Skeletal muscle satellite cell (primary cell): Measurements from ENCODE around the gene ZBTB4.

Experiments used
- H3K27me3 ChIP-seq: 2 replicates; pipeline ENCODE4 v1.7.0; 2013; ENCODE audit warnings: low read length; ENCODE audit not compliant: control insufficient read depth, insufficient read depth
- H3K36me3 ChIP-seq: 2 replicates; pipeline ENCODE4 v1.7.0; 2013; ENCODE audit warnings: mild to moderate bottlenecking, control low read depth, low read length; ENCODE audit not compliant: insufficient read depth
- H3K4me1 ChIP-seq: 2 replicates; pipeline ENCODE4 v1.7.0; 2013; ENCODE audit warnings: low read length; ENCODE audit not compliant: control insufficient read depth, insufficient read depth
- H3K4me2 ChIP-seq: 2 replicates; pipeline ENCODE4 v1.7.0; 2013; ENCODE audit warnings: mild to moderate bottlenecking, low read length
- H3K4me3 ChIP-seq: 2 replicates; pipeline ENCODE4 v1.7.0; 2013; ENCODE audit warnings: low read length
- H3K9ac ChIP-seq: 2 replicates; pipeline ENCODE4 v1.7.0; 2013; ENCODE audit warnings: mild to moderate bottlenecking, low read depth, low read length, moderate library complexity
- H3K9me3 ChIP-seq: replicated peaks from 2 replicates; pipeline ENCODE4 v1.7.0; 2013; ENCODE audit warnings: mild to moderate bottlenecking, control low read depth, low read length

ZBTB4 gene

DNA sequence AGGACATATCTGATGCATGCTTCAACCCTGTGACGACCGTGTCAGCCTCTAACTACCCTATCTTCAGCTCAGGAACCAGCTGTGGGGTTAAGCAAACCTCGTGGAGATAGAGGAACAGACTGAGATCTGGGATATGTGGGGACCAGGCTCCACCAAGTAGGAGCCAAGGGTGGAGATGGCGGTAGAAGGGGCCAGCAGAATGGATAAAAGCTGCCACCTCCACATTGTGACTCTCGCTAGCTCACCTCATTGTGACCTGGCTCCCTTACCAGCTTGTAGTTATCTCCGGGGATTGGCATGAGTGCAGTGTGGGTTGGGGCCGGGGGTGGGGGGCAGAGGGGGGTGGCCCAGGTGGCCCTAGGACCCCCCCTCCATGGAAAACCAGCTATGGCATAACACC lies 54.1 kb downstream of the ZBTB4 start, which contains the start of gene SPEM2:
Gene SPEM2 (plus strand): TSS at position 301 of the 400 bp plus-strand sequence. CDS start 73 bp downstream, at position 374.
- H3K4me1 ChIP-seq = no peaks in the 10 kb centered on the region
- H3K9ac ChIP-seq = no peak within 1 kb of the TSS
- no peaks in the 10 kb centered on the region for H3K9me3 ChIP-seq
- H3K27me3 ChIP-seq = peaks cover 6% of the 10 kb centered on the region
- no peak within 1 kb of the TSS for H3K4me2 ChIP-seq
- H3K36me3 ChIP-seq = no peaks in the 10 kb centered on the region
- no peak within 1 kb of the TSS for H3K4me3 ChIP-seq

- Histone ChIP-seq H3K9ac (no peak overlapping the region), H3K36me3 (no peaks in the 10 kb centered on the region), H3K4me2 (no peak overlapping the region), H3K4me1 (no peaks in the 10 kb centered on the region), H3K4me3 (no peak overlapping the region), H3K9me3 (no peaks in the 10 kb centered on the region), H3K27me3 (peaks cover 6% of the 10 kb centered on the region)
These were observed 55.8 kb downstream of the ZBTB4 start for GRCh38 chr17:7423679-7424078.

DNA sequence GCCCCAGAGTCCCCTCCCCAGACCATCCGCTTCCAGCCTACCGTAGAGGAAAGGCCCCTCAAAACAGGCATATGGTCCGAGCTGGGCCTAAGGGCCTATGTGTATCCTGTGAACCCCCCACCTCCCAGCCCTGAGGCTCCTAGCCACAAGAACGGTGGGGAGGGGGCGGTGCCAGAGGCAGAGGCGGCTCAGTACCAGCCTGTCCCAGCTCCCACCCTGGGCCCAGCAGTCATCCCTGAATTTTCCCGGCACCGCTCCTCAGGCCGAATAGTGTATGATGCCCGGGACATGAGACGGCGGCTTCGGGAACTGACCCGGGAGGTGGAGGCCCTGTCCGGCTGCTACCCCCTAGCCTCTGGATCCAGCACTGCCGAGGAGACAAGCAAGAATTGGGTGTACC lies 58.2 kb downstream of the ZBTB4 start:
- no peaks in the 10 kb centered on the region for H3K4me1 ChIP-seq

DNA sequence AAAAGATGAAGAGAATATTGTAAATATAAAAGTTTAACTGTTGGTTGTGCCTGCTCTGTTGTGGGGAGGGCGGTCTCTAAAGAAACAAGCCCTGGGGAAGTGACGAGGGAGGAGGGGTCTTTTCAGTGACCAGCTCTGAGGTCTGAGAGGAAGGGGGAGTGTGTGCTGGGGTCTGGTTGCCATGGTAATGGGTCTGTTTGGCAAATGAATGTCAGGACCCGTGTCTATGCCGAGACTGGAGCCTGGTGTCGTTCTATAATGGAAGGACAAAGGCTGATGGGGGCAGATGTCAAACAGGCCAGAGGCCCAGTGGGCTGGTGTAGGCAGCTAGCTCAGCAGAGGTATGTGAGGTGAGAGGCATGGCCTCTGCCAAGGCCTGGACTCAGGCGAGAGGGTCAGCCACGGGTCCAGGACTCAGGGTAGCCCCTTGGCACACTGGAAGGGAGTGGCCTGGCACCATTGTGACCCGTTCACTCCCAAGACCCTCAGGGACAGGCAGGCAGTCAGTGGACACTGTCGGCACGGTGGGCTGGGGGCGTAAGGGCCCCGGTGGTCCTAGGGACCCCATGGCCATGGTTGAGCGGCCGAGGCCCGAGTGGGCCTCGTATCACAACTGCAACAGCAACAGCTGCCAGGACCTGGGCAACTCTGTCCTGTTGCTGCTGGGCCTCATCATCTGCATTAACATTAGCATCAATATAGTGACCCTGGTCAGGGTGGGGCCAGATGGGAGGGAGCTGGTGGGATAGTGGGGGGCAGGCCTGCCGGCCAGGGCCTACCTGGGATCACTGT lies 59.4 kb downstream of the ZBTB4 start, which contains the start of gene SPEM1:
Gene SPEM1 (plus strand): TSS at position 506 of the 792 bp plus-strand sequence. CDS start 61 bp downstream, at position 567.
- H3K4me2 ChIP-seq = no peak within 1 kb of the TSS
- no peaks in the 10 kb centered on the region for H3K4me1 ChIP-seq
- no peaks in the 10 kb centered on the region for H3K9me3 ChIP-seq
- peaks cover 5% of the 10 kb centered on the region for H3K36me3 ChIP-seq
- H3K27me3 ChIP-seq = peaks cover 3% of the 10 kb centered on the region
- no peak within 1 kb of the TSS for H3K9ac ChIP-seq
- no peak within 1 kb of the TSS for H3K4me3 ChIP-seq

More for the DNA sequence above, 58.2 kb downstream of the ZBTB4 start:
- H3K9ac ChIP-seq = no peak overlapping the region
- no peaks in the 10 kb centered on the region for H3K9me3 ChIP-seq
- H3K27me3 ChIP-seq = peaks cover 6% of the 10 kb centered on the region
- no peaks in the 10 kb centered on the region for H3K36me3 ChIP-seq
- no peak overlapping the region for H3K4me2 ChIP-seq
- H3K4me3 ChIP-seq = no peak overlapping the region

GRCh38 chr17:7418472-7419152 lies 60.8 kb downstream of the ZBTB4 start:
- no peaks in the 10 kb centered on the region for H3K27me3 ChIP-seq
- H3K4me1 ChIP-seq = peaks cover 2% of the 10 kb centered on the region
- no peak overlapping the region for H3K4me2 ChIP-seq
- no peak overlapping the region for H3K9ac ChIP-seq
- H3K9me3 ChIP-seq = no peaks in the 10 kb centered on the region
- no peak overlapping the region for H3K4me3 ChIP-seq
- peaks cover 5% of the 10 kb centered on the region for H3K36me3 ChIP-seq

- Histone ChIP-seq H3K4me2 (no peak overlapping the region), H3K9me3 (no peaks in the 10 kb centered on the region), H3K27me3 (no peaks in the 10 kb centered on the region), H3K4me3 (no peak overlapping the region), H3K4me1 (peaks cover 11% of the 10 kb centered on the region), H3K9ac (no peak overlapping the region), H3K36me3 (peaks cover 5% of the 10 kb centered on the region)
These were observed 62.3 kb downstream of the ZBTB4 start for GRCh38 chr17:7417056-7417655.

DNA sequence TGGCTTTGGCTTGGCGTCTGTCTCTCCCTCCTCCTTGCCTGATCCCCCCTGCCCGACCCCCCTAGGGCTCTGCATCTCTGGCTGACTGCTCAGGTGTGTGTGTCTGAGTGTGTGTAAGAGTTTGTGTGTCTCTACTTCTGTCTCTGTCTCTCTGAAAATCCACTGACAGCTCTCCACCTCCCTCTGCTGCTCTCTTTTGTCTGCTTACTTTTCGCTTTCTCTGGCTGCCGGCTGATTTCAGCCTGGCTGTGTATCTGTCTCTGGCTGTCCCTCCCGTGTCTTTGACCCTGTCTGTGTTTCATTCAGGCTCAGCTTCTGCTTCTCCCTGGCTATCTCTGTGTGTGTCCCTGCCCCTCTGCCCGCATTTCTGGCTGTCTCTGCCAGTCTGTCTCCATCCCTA lies 63.1 kb downstream of the ZBTB4 start:
- Histone ChIP-seq H3K9ac (no peak overlapping the region), H3K4me2 (no peak overlapping the region), H3K27me3 (no peaks in the 10 kb centered on the region)

DNA sequence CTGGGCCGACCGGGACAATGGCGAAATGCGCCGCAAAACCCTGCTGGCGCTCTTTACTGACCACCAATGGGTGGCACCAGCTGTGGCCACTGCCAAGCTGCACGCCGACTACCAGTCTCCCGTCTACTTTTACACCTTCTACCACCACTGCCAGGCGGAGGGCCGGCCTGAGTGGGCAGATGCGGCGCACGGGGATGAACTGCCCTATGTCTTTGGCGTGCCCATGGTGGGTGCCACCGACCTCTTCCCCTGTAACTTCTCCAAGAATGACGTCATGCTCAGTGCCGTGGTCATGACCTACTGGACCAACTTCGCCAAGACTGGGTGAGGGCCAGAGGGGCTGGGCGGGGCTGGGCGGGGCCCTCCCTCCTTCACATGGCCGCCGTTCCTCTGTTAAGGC lies 63.6 kb downstream of the ZBTB4 start:
- H3K27me3 ChIP-seq = no peaks in the 10 kb centered on the region
- H3K36me3 ChIP-seq = peaks cover 5% of the 10 kb centered on the region
- H3K9me3 ChIP-seq = no peaks in the 10 kb centered on the region
- no peak overlapping the region for H3K4me2 ChIP-seq
- H3K9ac ChIP-seq = no peak overlapping the region
- peaks cover 11% of the 10 kb centered on the region for H3K4me1 ChIP-seq
- no peak overlapping the region for H3K4me3 ChIP-seq

More for the DNA sequence above, 63.1 kb downstream of the ZBTB4 start:
- Histone ChIP-seq H3K4me1 (peaks cover 11% of the 10 kb centered on the region), H3K36me3 (peaks cover 5% of the 10 kb centered on the region), H3K9me3 (no peaks in the 10 kb centered on the region), H3K4me3 (no peak overlapping the region)

- H3K4me3 ChIP-seq = no peak overlapping the region
- H3K4me2 ChIP-seq = no peak overlapping the region
- peaks cover 11% of the 10 kb centered on the region for H3K4me1 ChIP-seq
- H3K36me3 ChIP-seq = peaks cover 7% of the 10 kb centered on the region
- H3K9ac ChIP-seq = no peak overlapping the region
- H3K9me3 ChIP-seq = no peaks in the 10 kb centered on the region
- H3K27me3 ChIP-seq = no peaks in the 10 kb centered on the region
These were observed 64.6 kb downstream of the ZBTB4 start for GRCh38 chr17:7414837-7415236.

DNA sequence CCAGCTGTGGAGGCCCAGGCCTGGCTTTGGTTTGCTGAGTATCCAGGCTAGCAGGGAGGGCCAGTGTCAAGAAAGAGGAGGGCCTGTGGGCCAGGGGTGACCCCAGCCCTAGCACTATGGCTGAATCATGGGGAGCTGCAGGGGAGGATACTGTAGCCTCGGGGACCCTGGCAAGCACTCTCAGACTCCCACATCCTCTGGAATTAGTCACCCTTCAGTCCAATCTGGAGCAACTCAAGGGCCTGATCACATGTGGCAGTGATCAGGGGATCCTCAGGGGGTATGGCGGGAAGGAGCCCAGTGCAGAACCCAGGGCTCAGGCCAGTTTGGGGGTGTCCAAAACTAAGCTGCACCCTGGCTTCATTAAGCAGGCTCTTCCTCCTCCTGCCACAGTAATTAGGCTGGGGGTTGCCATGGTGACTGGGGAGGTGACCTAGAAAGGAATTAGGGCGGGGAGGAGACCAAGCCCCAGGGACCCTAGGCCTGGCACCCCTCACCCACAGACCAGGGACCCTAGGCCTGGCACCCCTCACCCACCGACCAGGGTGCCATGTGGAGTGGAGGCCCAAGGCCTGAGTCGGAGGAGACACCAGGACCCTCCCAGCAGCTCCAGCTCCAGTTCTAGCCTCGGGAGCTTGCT lies 66.0 kb downstream of the ZBTB4 start:
- Histone ChIP-seq H3K4me2 (peak overlapping the region; percentile 20), H3K4me1 (peaks cover 11% of the 10 kb centered on the region), H3K4me3 (no peak overlapping the region), H3K27me3 (no peaks in the 10 kb centered on the region), H3K36me3 (peaks cover 17% of the 10 kb centered on the region), H3K9me3 (no peaks in the 10 kb centered on the region), H3K9ac (no peak overlapping the region)

GRCh38 chr17:7411427-7411750 lies 68.0 kb downstream of the ZBTB4 start:
- H3K4me3 ChIP-seq = no peak overlapping the region
- peaks cover 11% of the 10 kb centered on the region for H3K4me1 ChIP-seq
- no peak overlapping the region for H3K9ac ChIP-seq
- H3K27me3 ChIP-seq = no peaks in the 10 kb centered on the region
- H3K4me2 ChIP-seq = no peak overlapping the region
- H3K9me3 ChIP-seq = no peaks in the 10 kb centered on the region
- peaks cover 17% of the 10 kb centered on the region for H3K36me3 ChIP-seq
